ENCODE measurements around the gene EPOP.

The EPOP gene

GRCh38 chr17:38677819-38678218, 3.1 kb upstream of the EPOP start:
- H3K27me3 ChIP-seq (replicated peaks; ENCODE audit: insufficient read depth, low read length) = 0 out of 2 replicates have a peak, but pooled peaks cover 6% of the 10 kb centered on the region
- H3K36me3 ChIP-seq (replicated peaks; ENCODE audit: insufficient read depth, low read length) = no peaks in the 10 kb centered on the region
- peaks cover 17% of the 10 kb centered on the region for H3K4me1 ChIP-seq (ENCODE audit: low read length)
- peaks cover 6% of the 10 kb centered on the region; the same call in 1 of the 2 replicates for H3F3A ChIP-seq (ENCODE audit: insufficient read depth, low read length)
- no peaks in the 10 kb centered on the region for H3K9me2 ChIP-seq (replicated peaks; ENCODE audit: insufficient read depth, low read length)
- H3K4me2 ChIP-seq (ENCODE audit: low read depth, low read length) = no peak overlapping the region
- H4K20me1 ChIP-seq (ENCODE audit: insufficient read depth, low read length) = no peaks in the 10 kb centered on the region
- no peak for DNase-seq
- no peak overlapping the region for H3K9ac ChIP-seq (ENCODE audit: low read length)
- no peak overlapping the region for H2AFZ ChIP-seq (ENCODE audit: low read length)
- TF ChIP-seq EZH2phosphoT487 (IDR thresholded peaks at IDR 0.05; ENCODE audit: low read length) = no peak
- no peak for TF ChIP-seq EZH2 (optimal IDR thresholded peaks at IDR 0.05; ENCODE audit: low read depth, low read length)
- no peak for TF ChIP-seq CTCF (IDR thresholded peaks at IDR 0.05; ENCODE audit: low read length)
- no peaks in the 10 kb centered on the region for H3K9me3 ChIP-seq (replicated peaks; ENCODE audit: insufficient read depth, low read length)
- H3K4me3 ChIP-seq (ENCODE audit: low read length) = no peak overlapping the region
- H3K27ac ChIP-seq (ENCODE audit: low read length) = no peak overlapping the region
- H3K79me2 ChIP-seq (ENCODE audit: low read length) = no peaks in the 10 kb centered on the region

- peaks cover 17% of the 10 kb centered on the region for H3K4me1 ChIP-seq (ENCODE audit: low read length)
- peak; percentile 97 for TF ChIP-seq CTCF (IDR thresholded peaks at IDR 0.05; ENCODE audit: low read length)
- no peak for TF ChIP-seq EZH2 (optimal IDR thresholded peaks at IDR 0.05; ENCODE audit: low read depth, low read length)
- H3F3A ChIP-seq (ENCODE audit: insufficient read depth, low read length) = peaks cover 6% of the 10 kb centered on the region; the same call in 1 of the 2 replicates
- H3K27me3 ChIP-seq (replicated peaks; ENCODE audit: insufficient read depth, low read length) = peaks cover 14% of the 10 kb centered on the region
- H3K9me2 ChIP-seq (replicated peaks; ENCODE audit: insufficient read depth, low read length) = no peaks in the 10 kb centered on the region
- no peaks in the 10 kb centered on the region for H3K79me2 ChIP-seq (ENCODE audit: low read length)
- H3K4me2 ChIP-seq (ENCODE audit: low read depth, low read length) = peak overlapping the region; percentile 33; the same call in 1 of the 2 replicates
- H3K27ac ChIP-seq (ENCODE audit: low read length) = no peak overlapping the region
- DNase-seq = peak; percentile 83
- H3K4me3 ChIP-seq (ENCODE audit: low read length) = no peak overlapping the region
- H3K9me3 ChIP-seq (replicated peaks; ENCODE audit: insufficient read depth, low read length) = no peaks in the 10 kb centered on the region
- no peaks in the 10 kb centered on the region for H4K20me1 ChIP-seq (ENCODE audit: insufficient read depth, low read length)
- peak overlapping the region; percentile 69 for H2AFZ ChIP-seq (ENCODE audit: low read length)
- H3K9ac ChIP-seq (ENCODE audit: low read length) = no peak overlapping the region
- no peaks in the 10 kb centered on the region for H3K36me3 ChIP-seq (replicated peaks; ENCODE audit: insufficient read depth, low read length)
Measured at GRCh38 chr17:38676706-38677504, 2.1 kb upstream of the EPOP start.

GRCh38 chr17:38674014-38674748, 576 bp downstream of the EPOP start:
- peak overlapping the region; percentile 99 for H3K4me2 ChIP-seq (ENCODE audit: low read depth, low read length)
- peaks cover 32% of the 10 kb centered on the region for H3K27me3 ChIP-seq (replicated peaks; ENCODE audit: insufficient read depth, low read length)
- H3K79me2 ChIP-seq (ENCODE audit: low read length) = no peaks in the 10 kb centered on the region
- peak; percentile 29 for DNase-seq
- H3K36me3 ChIP-seq (replicated peaks; ENCODE audit: insufficient read depth, low read length) = no peaks in the 10 kb centered on the region
- H3K4me3 ChIP-seq (ENCODE audit: low read length) = peak overlapping the region; percentile 89
- no peaks in the 10 kb centered on the region for H4K20me1 ChIP-seq (ENCODE audit: insufficient read depth, low read length)
- H3K9ac ChIP-seq (ENCODE audit: low read length) = peak overlapping the region; percentile 84
- no peaks in the 10 kb centered on the region for H3K9me3 ChIP-seq (replicated peaks; ENCODE audit: insufficient read depth, low read length)
- H3K27ac ChIP-seq (ENCODE audit: low read length) = peak overlapping the region; percentile 32; the same call in 1 of the 2 replicates
- peak overlapping the region; percentile 89 for H2AFZ ChIP-seq (ENCODE audit: low read length)
- peaks cover 17% of the 10 kb centered on the region for H3K4me1 ChIP-seq (ENCODE audit: low read length)
- peaks cover 6% of the 10 kb centered on the region; the same call in 1 of the 2 replicates for H3F3A ChIP-seq (ENCODE audit: insufficient read depth, low read length)
- H3K9me2 ChIP-seq (replicated peaks; ENCODE audit: insufficient read depth, low read length) = no peaks in the 10 kb centered on the region
- TF ChIP-seq CTCF (IDR thresholded peaks at IDR 0.05; ENCODE audit: low read length) = no peak
- TF ChIP-seq EZH2 (optimal IDR thresholded peaks at IDR 0.05; ENCODE audit: low read depth, low read length) = no peak
- TF ChIP-seq EZH2phosphoT487 (IDR thresholded peaks at IDR 0.05; ENCODE audit: low read length) = no peak
